Stimulated activated CD8-positive, alpha-beta memory T cell treated with anti-CD3 and anti-CD28 coated beads, Interleukin-2, amount 100 ng/mL, for 48 hours (primary cell): ENCODE results near the gene PSMA7.

Experiments used
- DNase-seq, 2 donors: peaks; one replicate each; pipeline ENCODE4 v3.0.0-alpha.2; 2020; ENCODE audit warnings: low read depth in 2 of 2

PSMA7 gene

DNA sequence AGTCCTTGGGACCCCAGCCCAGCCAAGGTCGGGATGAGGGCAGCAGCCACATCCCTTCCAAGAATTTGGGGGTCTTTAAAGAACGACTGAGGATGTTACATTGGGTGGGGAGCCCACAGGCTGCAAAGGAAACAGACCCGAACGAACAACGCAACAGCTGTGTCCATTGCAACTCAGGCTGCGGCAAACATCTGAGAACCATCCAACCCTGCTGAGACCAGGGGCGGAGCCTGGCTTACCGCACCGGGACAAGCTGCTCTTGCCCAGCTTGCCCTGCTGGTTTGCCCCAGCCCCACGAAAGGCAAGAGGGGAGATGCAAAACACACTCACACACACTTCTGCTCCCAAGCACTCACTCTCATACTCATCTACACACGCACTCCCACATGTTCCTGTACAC lies 56.0 kb downstream of the PSMA7 start:
- DNase-seq: no peak
